GM12872 (cell line): Measurements from ENCODE around the gene NOSTRIN.

ENCODE experiments used
- CTCF ChIP-seq: IDR thresholded peaks from 3 replicates; pipeline ENCODE4 v1.5.1; 2011; ENCODE audit warnings: low read depth, mild to moderate bottlenecking, low read length, moderate library complexity; ENCODE audit not compliant: insufficient read depth

Gene NOSTRIN

GRCh38 chr2:168770796-168771195 is 31.6 kb upstream of the NOSTRIN start:
- no peak for TF ChIP-seq CTCF

GRCh38 chr2:168772704-168773103 is 29.7 kb upstream of the NOSTRIN start:
- no peak for TF ChIP-seq CTCF

GRCh38 chr2:168773128-168773527 is 29.3 kb upstream of the NOSTRIN start:
- no peak for TF ChIP-seq CTCF

- TF ChIP-seq CTCF: peak; percentile 79
Observed at GRCh38 chr2:168773719-168774521, 28.5 kb upstream of the NOSTRIN start.

- no peak for TF ChIP-seq CTCF
Observed at GRCh38 chr2:168775837-168776236, 26.6 kb upstream of the NOSTRIN start.

- no peak for TF ChIP-seq CTCF
Observed at GRCh38 chr2:168780669-168781071, 21.8 kb upstream of the NOSTRIN start.

- no peak for TF ChIP-seq CTCF
Observed at GRCh38 chr2:168781191-168781817, 21.1 kb upstream of the NOSTRIN start.
